G401.6 (cell line): Measurements from ENCODE around the gene LHX4.

Experiments
- FAIRE-seq: peaks from 2 replicates; lab custom pipeline; 2012; peaks lifted over from hg19 to GRCh38; lab: Jason Lieb, UNC

LHX4 gene

DNA sequence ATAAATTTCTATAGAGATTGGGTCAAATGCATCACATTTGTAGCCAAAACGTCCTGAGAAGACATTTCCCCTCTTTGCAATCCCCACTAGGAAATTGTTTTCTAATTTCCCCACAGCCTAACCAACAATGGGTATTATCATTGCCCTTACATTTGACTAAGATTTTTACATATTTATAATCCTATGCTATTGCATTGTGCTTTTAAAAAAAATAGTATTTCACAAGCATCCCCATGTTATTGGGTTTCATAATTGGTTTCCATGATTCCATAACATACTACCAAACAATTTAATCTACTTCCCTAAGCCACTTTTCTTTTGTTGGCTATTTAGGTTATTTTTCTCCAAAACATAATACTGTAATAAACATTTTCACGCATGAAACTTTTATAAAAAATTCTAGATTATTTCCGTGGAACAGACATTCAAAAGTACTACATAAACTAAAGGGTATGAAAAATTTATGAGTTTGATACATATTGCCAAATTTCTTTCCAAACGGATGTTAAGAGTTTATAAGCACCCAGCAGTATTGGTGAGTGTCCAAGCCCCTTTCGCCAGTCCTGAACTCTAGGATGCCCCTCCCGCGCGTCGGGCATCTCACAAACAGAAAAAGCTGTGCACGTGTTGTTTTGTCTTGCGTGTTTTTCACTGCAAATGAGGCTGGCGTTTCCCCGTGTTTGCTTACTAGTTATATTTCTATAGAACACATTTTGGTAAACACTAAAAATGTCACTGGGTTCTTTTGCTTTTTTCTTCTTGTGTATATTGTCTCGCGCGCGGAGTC, 2.0 kb upstream of the LHX4 start:
- peak; percentile 28 for FAIRE-seq

DNA sequence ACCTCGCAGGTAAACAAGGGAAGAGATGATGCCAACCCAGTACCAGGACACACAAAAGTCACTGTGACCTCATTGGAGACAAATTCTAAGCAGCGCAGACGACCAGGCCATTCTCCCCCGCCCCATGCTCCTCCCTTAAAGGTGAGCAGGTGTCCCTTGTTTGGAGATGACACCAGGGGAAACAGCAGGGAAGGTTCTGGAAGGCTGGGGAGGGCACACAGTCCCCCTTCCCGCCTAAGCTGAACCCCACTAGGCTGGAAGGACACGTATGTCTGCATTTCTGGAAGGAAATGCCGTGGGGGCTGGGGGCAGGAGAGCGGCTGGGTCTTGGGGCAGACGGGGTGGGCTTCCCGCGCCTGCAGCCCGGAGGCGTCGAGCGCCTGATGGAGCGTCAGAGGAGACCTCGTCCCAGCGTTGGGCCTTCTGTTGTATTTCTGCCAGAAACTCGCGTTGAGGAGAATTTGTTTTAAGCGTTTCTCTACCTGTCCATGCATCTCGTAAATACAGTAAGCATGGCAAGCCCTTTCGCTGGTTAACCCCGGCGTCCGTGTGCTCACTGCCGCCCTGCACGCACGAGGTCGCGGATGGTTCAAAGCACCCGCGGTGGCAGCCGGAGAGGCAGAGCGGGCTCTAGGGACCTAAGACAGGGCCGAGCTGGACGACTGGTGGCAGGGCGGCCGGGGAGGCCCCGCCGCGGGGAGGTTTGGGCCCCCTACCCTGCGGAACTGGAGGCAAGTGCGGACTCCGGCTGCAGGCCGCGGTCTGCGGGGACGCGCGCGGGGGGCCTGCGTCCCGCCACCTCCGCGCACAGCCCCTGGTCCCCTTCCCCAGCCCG, 1.2 kb upstream of the LHX4 start:
- FAIRE-seq, result no peak

DNA sequence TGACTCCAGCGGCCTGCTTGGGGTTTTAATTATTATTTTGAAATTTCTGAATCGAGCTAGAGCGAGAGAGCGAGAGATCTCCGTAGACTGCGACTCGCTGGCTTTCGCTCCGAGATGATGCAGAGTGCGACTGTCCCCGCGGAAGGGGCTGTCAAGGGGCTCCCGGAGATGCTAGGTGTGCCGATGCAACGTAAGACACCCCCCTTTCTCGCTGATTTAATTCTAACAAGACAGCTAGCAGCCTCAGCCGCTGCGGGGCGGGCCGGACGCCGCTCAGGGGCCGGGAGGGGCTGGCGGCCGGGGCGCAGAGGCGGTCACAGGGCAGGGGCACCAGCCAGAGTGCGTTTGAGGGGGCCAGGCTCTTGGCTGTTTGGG, 339 bp downstream of the LHX4 start:
- FAIRE-seq, result no peak

DNA sequence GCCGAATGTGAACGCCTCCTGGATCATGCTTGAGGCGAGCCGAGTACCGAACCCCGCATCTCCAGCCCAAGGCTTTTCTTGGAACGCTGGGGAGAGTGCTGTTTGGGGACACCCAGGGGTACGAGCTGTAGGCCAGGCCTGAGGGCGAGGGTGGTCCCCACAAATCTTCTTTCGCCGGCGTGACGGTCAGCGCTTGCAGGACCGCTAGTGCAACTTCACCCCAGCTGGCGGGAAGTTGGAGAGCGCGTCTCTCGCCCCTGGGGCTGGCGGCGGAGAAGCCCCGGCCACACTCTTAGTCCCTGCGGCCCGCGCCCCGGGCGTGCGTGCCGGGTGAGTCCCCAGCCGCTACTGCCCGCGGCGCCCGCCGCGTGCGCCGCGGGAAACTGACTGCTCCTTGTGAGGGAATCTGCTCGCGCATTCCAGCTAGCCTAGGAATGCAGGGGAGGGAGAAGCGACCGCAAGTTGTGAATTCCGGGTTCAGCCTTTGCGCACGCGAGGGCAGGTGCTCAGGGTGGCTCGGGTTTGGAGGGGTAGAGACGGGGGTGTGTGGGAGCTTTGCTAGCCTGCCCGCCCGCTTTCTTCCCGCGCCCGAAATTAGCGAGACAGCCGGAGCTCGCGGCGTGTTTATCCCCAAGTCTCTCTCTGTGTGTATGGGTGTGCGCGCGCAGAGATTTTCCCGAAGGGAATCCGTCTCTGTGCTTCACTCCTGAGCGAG, 884 bp downstream of the LHX4 start:
- FAIRE-seq, result no peak

DNA sequence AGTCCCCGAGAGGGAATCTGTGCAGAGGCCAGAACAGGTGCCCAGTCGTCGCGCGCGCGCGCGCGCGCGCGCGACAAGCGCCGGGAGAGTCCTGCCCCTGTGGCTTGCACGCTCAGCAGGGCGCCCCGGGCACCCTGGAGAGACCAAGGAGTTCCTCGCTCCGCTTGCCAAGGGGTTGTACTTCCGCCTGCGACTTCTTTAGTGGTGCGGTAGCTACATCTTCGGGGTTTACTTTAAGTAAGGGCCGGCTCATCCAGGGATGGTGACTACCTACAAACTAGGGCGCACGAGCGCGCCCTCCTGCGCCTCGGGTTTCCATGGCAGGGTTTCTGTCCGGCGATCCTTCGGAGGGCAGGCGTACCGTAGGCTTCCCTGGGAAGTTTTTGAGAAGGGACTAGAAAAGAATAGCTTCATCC, 1.4 kb downstream of the LHX4 start:
- FAIRE-seq, result no peak

DNA sequence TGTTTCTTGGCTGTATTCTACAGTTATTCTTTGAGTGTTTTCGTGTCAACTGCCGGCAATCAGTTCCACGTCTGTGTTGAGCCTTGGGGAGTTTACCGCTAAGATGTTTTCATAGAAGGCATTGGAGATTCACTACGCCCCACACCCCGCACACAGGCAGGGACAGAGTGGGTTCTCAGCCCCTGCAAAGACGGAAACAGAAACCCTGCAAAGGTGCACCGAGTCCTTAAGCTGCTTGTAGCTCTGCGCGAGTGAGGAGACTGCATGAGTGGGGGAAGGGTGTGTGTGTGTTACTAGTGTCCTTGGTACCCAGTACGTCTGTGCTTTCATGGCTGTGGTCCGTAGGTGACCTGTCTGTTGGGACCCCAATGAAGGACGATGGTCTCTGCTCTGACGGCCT, 1.9 kb downstream of the LHX4 start:
- FAIRE-seq, result no peak

DNA sequence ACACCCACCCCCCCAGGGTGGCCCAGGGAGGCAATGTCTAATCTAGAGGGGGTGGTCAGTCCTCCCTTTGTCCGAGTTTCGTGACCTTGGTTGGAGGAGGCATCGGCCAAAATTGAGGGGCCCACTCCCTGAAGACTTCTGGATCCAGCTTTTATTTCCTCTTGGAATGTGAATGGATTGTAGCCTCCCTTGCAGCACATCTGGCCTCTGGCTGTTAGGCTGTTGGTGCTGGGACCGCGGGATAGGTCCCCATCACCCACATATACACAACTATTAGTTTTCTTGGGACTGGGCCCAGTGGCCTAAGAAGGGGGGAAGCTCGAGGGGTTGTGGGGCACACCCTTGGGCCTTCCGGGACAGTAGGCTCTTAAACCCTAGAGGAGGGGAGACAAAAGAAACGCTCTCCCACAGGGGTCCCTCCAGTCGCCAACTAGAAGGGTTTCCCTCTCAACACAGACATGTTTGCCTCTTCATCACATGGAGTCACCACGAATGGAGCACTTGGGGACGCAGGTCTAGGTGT, 2.5 kb downstream of the LHX4 start:
- no peak for FAIRE-seq

DNA sequence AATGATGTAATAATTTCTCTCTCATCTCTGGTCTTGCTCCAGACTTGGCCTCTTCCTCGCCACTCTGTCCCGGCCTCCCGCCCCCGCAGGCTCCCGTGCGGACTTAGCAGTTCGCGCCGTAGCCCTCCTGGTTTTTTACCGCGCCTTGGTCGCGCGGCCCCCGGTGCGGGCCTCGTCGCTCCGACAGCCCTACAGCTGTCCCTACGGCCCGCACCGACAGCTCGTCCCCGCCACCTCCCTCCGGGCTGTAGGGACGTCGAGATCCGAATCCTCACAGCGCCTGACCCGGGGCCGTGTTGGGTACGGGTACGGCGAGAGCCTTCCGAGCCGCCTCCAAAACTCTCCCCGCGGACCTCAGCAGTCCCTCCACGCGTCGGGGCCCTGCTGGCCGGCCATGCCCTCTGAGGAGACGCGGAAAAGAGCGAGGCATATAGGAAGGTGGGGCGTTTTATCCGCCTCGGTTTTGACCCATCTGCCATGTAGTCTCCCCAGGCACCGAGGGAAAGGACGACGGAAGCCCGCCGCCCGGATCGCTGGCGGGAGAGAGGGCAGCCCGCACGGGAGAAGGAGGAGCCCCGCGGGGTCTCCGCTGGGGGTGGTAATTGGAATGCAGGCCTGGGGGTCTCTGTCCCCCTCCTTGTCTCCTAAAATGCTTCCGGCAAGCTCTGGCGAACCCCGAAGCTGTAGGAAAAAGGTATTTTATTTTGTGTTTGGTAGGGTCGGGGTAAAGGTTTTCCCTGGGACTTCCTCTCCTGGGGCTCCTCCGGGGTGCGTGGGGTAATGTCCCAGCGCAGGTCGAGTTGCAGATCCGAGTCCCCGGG, 3.3 kb downstream of the LHX4 start:
- no peak for FAIRE-seq

DNA sequence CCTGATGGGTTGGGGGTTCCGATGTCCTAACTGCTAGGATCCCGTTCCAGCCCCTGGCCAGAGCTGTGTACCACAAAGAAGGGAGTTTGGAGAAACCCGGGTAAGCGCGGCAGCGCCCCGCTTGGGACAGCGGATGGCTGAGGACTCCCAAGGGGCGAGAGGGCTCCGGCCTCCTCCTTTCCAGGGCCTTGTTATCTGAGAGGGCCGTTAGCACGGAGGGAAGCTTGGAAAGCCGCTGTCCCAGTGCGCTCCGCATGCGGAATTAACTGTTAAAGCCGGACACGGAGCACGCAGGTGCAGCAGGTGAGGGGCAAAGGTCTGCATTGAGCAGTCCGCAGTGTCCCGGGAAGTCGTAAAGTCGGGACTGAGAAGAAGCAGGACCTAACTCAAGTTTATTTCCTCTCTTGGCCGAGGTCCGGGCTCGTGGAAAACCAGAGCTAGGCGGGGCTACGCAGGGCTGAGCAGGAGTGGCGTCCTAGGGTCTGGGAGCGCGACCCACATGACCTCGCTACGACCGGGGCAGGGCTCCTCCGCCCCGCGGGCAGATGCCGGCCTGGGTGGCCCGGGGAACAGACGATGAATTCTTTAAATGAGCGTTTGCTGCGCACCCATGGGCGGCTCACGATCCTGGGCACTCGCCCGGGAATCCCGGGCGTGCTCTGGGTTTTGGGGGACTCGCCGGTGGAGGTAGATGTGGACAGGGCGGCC, 4.5 kb downstream of the LHX4 start:
- FAIRE-seq, result no peak

DNA sequence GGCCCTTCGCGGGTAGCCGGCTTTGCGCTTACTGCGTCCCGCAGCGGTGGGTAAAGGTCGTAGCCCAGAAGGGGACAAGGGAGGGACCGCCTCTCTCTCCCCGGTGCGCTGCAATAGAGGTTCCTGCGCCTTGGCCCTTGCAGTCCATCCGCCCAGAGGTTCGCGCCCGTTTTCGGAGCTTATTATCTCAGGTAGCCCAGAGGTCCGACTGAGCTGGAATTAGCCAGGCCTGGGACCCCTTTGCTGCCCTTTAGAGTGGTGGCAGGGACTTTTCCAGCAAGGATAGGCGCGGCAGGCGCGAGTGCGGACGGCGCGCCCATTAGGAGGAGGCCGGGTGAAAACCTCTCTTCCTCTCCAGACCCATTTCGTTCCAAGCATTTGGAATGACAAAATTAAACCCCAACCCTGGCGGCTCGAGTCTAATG, 5.0 kb downstream of the LHX4 start:
- FAIRE-seq, result no peak

DNA sequence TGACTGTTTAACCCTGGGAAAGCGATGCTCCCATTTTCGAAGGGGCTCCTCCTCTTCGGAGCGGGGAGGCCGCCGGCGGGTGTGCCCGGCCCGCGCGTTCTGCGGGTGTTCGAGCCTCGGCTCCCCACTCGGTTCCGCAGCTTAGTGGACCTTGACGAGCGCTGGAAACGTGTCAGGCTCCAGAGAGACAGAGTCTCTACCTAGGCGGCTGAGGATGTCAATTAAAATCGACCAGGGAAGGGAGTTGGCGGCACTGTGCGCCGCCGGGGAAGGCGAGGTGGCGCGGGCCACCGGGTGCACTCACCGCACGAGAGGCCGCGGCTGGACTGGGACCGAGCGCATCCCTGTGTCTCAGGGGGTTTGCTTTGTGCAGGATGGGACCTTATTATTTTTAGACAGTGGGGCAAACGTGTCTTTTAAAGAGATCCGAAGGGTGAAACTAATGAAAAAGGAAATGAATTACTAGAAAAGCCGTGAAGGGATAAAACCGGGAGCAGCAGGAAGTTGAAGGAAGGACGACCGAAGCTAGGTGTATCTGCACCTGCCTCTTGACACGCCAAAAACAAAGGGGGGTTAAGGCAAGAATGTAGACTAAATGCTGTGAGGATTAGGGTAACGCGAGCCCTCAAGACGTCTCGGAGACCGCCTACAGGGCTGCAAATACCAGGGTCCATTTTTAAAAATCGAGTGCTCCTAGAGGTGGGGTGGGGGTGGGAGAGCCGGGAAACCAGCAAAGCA, 5.6 kb downstream of the LHX4 start:
- no peak for FAIRE-seq

DNA sequence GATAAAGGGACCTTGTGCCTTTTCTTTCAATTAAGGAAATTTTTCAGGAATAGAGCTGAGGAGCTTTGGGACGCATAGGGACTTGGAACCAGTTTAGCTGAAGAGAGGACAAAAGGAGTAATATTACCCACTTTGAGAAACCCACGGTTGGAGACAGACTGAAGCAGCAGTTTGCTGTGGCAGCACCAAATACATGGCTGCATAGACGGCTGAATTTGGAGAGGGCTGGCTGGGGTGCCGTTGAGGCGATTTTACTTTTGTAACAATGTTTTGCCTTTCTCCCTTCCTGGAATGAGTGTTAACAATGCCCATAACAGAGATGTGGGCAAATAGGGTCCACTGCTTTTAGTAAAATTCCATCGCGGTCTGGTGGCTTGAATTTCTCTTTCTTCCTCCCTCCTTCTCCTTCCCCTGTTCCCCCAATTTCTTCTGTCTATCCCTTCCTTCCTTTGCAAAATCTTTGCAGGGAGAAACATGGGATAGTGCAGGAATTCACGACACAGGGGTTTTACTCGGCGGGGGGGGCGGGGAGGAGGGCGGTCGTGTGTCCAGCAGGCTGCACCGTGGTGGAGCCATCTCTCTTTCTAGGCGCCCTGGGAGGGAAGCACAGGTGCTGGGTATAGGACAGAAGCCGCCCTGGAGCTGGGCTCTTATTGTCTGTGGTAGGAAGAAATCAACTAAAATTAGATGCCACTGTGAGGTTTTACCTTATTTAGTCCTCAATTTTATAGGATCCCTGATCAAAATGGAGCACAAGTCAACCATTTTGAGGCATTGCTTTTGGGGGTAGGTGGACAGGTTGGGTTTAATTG, 6.8 kb downstream of the LHX4 start:
- FAIRE-seq, result no peak

DNA sequence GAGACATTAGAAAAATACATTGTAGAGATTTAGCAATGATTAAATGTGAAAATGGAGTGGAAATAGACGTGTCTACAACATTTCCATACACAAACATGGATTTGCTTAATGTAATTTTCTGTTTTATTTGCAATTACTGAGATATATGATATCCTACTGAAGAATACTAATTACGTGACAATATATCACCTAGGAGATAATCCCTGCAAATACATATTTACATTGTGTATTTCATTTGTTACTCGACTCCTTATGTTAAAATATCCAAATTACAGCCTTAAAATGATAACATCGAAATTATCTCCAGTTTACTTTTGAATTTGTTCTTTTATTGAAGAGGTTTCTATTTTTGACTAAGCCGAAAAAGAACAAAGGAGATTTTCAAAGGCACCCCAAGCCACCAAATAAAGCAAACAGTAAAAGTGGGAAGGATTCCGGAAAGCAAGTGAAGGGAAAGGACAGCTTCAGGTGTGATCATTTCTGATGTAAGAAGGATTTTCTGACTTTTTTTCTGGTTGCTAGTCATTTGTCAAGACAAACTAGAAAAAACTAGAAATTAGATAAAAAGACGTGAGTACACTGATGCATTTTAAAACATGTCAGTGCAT, 7.9 kb downstream of the LHX4 start:
- FAIRE-seq, result no peak

DNA sequence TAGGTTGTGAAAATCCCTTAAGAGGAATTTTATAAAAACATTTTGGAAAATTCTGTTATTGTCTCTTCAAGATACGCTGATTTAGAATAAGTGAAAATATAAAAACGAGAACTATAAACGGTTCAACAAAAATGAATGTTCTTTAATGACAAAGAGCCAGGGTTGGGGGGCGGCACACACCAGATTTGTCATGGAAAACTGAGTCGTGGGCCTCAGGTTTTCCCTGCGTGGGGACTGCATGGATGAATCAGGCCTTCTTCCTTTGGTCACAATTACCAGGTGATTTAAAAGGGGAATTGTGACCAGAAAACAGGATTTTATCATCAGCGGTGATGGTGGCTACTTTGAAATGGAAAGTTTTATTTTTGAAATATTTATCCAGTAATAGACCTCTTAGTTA, 8.6 kb downstream of the LHX4 start:
- FAIRE-seq, result no peak

DNA sequence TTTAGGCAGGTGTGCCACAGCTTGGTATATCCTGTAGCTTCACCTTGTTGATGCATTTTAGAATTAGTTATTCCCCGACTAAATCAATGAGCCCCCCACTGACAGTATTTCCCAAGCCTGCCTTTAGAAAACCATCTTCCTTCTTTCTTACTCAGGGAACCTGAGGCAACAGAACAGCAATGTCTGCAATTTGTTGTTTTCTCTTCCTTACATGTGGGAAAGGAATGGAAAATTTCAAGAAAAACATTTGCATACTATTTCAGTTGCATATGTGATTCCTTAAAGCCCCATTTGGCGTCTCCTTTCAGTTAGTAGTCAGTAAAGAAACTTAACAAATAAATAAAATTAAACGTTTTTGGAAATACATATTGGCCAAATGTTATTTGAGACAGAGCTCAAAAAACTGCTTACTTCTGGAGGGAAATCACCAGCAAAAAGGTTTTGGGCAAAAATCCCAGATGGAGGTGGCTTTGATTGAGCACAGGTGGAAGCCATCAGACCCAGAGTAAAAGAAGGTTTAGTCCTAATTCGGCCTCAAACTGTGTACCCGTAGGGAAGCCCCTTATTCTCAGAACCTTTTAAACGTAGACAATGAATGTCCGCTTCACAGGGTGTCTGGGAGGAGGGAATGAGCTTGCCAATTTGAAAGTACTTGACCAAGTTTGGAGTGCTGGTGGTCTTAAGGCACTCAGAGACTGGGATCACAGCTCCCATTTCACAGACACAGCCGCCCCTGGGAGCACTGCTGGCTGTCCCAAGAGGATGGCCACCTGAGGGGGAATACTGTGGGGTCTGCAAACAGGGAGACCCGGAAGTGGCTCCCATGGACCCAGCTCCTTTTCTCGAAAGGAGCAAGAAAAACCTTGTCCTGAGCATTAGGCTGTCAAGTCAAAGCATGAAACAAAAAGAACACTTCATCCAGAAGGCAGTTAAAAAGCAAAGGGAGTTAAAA, 9.4 kb downstream of the LHX4 start:
- no peak for FAIRE-seq

DNA sequence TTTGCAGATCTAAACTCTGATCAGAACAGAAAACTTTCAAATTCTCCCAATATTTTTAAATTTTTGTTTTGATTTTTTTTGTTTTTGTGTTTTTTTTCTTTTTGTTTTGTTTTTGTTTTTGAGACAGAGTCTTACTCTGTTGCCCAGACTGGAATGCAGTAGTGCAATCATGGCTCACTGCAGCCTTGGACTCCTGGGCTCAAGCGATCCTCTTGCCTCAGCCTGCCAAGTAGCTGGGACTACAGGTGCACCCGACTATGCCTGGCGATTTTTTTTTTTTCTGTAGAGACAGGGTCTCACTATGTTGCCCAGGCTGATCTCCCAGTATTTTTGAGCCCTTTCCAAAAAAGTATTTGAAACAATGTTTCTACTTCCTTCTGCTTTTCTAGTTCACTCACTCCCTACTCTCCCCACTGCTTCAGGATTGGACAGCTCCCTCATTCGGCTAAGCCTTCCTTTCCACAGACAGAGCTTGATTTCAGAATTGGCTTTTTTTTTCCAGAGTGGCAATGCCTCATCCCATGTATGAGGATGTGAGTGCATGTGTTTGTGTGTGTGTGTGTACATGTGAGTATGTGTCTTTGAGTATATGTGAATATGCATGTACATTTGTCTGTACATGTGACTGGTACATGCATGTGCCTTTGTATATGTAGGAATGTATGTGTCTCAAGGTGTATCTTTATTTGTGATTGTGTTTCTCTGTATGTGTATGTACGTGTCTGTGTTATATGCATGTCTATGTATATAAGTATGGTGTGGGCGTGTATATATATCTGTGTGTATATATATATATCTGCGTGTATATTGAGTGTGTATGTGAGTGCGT, 11.9 kb downstream of the LHX4 start:
- FAIRE-seq, result no peak
